ENCODE data around the gene CDK5RAP2.
"Not testable (repeated sequence)": the region's sequence is repeated elsewhere in the genome, so short reads cannot be mapped to it uniquely, and the experiment has no call there.

The CDK5RAP2 gene

GRCh38 chr9:120464176-120464886, 115.6 kb downstream of the CDK5RAP2 start:
- no peak for DNase-seq

- DNase-seq: no peak
Measured at GRCh38 chr9:120463765-120464164, 116.2 kb downstream of the CDK5RAP2 start.

- not testable (repeated sequence) for DNase-seq
Measured at GRCh38 chr9:120461677-120462076, 118.3 kb downstream of the CDK5RAP2 start.

GRCh38 chr9:120456218-120456617, 123.7 kb downstream of the CDK5RAP2 start:
- no peak for DNase-seq

GRCh38 chr9:120454467-120454866, 125.5 kb downstream of the CDK5RAP2 start:
- DNase-seq: no peak

GRCh38 chr9:120453792-120454191, 126.2 kb downstream of the CDK5RAP2 start:
- DNase-seq: no peak

- DNase-seq: no peak
Measured at GRCh38 chr9:120452631-120453030, 127.3 kb downstream of the CDK5RAP2 start.

GRCh38 chr9:120450916-120451315, 129.1 kb downstream of the CDK5RAP2 start:
- no peak for DNase-seq

- no peak for DNase-seq
Measured at GRCh38 chr9:120449566-120449965, 130.4 kb downstream of the CDK5RAP2 start.

- DNase-seq: no peak
Measured at GRCh38 chr9:120447959-120448500, 131.9 kb downstream of the CDK5RAP2 start.

- no peak for DNase-seq
Measured at GRCh38 chr9:120446671-120447070, 133.3 kb downstream of the CDK5RAP2 start.

- no peak for DNase-seq
Measured at GRCh38 chr9:120443976-120444375, 136.0 kb downstream of the CDK5RAP2 start.

GRCh38 chr9:120443489-120443888, 136.5 kb downstream of the CDK5RAP2 start:
- DNase-seq: no peak

- DNase-seq: no peak
Measured at GRCh38 chr9:120442308-120442995, 137.5 kb downstream of the CDK5RAP2 start.

GRCh38 chr9:120441426-120442307, 138.3 kb downstream of the CDK5RAP2 start:
- no peak for DNase-seq

GRCh38 chr9:120440791-120441190, 139.2 kb downstream of the CDK5RAP2 start:
- DNase-seq: no peak

- no peak for DNase-seq
Measured at GRCh38 chr9:120439926-120440325, 140.0 kb downstream of the CDK5RAP2 start.

- no peak for DNase-seq
Measured at GRCh38 chr9:120438836-120439546, 141.0 kb downstream of the CDK5RAP2 start.

GRCh38 chr9:120438111-120438510, 141.9 kb downstream of the CDK5RAP2 start:
- no peak for DNase-seq

GRCh38 chr9:120436983-120437475, 142.9 kb downstream of the CDK5RAP2 start:
- no peak for DNase-seq

- DNase-seq: no peak
Measured at GRCh38 chr9:120436446-120436845, 143.5 kb downstream of the CDK5RAP2 start.

GRCh38 chr9:120435091-120435490, 144.9 kb downstream of the CDK5RAP2 start:
- DNase-seq: no peak

All from bone marrow (tissue), 2 donors.